ENCODE results near the gene ATL3. TPM values are rescaled to one million over a fixed set of nuclear protein-coding genes. Genes with fewer than 3 reads are reported as not detected.

Gene ATL3
- total RNA-seq, 1 experiment from 2014 or later: 32.3 TPM

DNA sequence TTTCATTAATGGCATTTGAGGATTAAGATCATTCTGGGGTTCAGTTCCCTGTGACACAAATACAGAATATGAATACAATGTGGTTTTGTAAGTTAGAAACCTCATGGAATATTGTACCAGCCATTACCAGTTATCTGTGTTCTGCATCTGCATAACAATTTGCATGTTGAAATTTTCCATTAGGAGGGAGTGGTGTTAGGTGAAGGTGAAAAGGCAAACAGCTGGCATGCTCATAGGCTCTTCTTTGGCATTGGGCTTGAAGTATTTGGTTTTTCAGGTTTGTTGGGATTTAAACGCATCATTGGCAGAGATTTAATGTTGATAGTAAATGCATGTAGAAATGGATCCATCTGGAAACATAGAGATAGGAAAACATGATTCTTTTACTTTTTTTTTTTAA lies 28.7 kb upstream of the ATL3 start (continued):
- TF ChIP-seq, protein P1, sequence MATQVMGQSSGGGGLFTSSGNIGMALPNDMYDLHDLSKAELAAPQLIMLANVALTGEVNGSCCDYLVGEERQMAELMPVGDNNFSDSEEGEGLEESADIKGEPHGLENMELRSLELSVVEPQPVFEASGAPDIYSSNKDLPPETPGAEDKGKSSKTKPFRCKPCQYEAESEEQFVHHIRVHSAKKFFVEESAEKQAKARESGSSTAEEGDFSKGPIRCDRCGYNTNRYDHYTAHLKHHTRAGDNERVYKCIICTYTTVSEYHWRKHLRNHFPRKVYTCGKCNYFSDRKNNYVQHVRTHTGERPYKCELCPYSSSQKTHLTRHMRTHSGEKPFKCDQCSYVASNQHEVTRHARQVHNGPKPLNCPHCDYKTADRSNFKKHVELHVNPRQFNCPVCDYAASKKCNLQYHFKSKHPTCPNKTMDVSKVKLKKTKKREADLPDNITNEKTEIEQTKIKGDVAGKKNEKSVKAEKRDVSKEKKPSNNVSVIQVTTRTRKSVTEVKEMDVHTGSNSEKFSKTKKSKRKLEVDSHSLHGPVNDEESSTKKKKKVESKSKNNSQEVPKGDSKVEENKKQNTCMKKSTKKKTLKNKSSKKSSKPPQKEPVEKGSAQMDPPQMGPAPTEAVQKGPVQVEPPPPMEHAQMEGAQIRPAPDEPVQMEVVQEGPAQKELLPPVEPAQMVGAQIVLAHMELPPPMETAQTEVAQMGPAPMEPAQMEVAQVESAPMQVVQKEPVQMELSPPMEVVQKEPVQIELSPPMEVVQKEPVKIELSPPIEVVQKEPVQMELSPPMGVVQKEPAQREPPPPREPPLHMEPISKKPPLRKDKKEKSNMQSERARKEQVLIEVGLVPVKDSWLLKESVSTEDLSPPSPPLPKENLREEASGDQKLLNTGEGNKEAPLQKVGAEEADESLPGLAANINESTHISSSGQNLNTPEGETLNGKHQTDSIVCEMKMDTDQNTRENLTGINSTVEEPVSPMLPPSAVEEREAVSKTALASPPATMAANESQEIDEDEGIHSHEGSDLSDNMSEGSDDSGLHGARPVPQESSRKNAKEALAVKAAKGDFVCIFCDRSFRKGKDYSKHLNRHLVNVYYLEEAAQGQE (IDR thresholded peaks at IDR 0.05; ENCODE audit: low read depth): no peak
- TF ChIP-seq YY1 (IDR thresholded peaks at IDR 0.05; ENCODE audit: extremely low read depth, insufficient replicate concordance, low read depth, low read length) (no peak), ZFX (IDR thresholded peaks at IDR 0.05) (no peak), EZH2 (IDR thresholded peaks at IDR 0.05) (no peak)

DNA sequence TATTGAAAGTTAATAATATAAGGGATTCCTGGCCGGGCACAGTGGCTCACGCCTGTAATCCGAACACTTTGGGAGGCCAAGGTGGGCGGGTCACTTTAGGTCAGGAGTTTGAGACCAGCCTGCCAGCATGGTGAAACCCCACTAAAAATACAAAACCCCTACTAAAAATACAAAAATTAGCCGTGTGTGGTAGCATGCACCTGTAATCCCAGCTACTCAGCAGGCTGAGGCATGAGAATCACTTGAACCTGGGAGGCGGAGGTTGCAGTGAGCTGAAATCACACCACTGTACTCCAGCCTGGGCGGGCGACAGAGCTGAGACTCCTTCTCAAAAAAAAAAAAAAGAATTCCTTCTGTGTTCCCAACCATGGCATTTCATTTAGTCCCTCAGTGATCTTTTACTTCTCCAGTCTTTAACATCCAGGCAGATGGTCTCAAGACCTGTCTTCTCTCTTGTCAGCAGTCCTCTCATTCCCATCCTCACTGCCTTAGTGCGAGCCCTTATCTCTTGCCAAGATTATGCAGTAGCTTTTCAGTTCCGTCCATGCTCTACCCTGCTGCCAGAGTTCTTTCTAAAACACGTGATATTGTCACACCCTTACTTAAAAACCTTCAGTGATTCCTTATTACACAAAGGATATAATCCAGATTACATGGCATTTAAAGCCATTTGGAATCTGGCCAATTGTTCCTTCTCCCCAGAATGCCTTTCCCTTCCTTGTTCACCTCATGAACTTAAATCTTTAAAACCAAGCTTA lies 28.0 kb upstream of the ATL3 start:
- ChIA-PET CTCF (no interaction called here), POLR2A (interaction anchor here (1.8 kb wide), 1 partner anchor 10 kb away, joined by 6 read pairs; no protein-coding TSS in a partner anchor), RAD21 (ENCODE audit: low non-redundant PET in 1 of 2, low total read pairs in 2 of 2, uncharacterized antibody in 2 of 2, unreplicated experiment in 2 of 2) (no interaction called here)
- Histone ChIP-seq H3K9ac (ENCODE audit: low read length) (no peak overlapping the region), H3K4me3 (replicated peaks in 1 of 2; ENCODE audit: low read depth in 1 of 2, low read length in 2 of 2) (no peak overlapping the region), H3K36me3 (ENCODE audit: control insufficient read depth in 1 of 2, insufficient read depth in 2 of 2, low read length in 2 of 2) (no peaks in the 10 kb centered on the region), H3K4me2 (ENCODE audit: low read length) (no peak overlapping the region), H3K79me2 (ENCODE audit: insufficient read depth, low read length) (peaks cover 60% of the 10 kb centered on the region), H3K9me3 (ENCODE audit: control insufficient read depth in 1 of 2, insufficient read depth in 1 of 2, low read depth in 1 of 2, low read length in 2 of 2) (no peaks in the 10 kb centered on the region), H3K27ac (ENCODE audit: low read depth, low read length) (no peak overlapping the region), H3K27me3 (ENCODE audit: insufficient read depth, low read length) (no peaks in the 10 kb centered on the region), H3K4me1 (ENCODE audit: control insufficient read depth in 1 of 2, insufficient read depth in 2 of 2, low read length in 2 of 2) (peaks cover 0 to 2% of the 10 kb centered on the region in 2 experiments; a peak in 1 of 4 replicates), H4K20me1 (ENCODE audit: insufficient read depth) (0 out of 2 replicates have a peak, but pooled peaks cover 6% of the 10 kb centered on the region), H2AFZ (ENCODE audit: low read depth, low read length, poor library complexity, severe bottlenecking) (no peak overlapping the region), H3K9me2 (ENCODE audit: insufficient read depth) (no peaks in the 10 kb centered on the region)
- no peak for TF ChIP-seq POLR2AphosphoS5 (IDR thresholded peaks at IDR 0.05; ENCODE audit: low read depth, low read length)
- TF ChIP-seq, protein P2, sequence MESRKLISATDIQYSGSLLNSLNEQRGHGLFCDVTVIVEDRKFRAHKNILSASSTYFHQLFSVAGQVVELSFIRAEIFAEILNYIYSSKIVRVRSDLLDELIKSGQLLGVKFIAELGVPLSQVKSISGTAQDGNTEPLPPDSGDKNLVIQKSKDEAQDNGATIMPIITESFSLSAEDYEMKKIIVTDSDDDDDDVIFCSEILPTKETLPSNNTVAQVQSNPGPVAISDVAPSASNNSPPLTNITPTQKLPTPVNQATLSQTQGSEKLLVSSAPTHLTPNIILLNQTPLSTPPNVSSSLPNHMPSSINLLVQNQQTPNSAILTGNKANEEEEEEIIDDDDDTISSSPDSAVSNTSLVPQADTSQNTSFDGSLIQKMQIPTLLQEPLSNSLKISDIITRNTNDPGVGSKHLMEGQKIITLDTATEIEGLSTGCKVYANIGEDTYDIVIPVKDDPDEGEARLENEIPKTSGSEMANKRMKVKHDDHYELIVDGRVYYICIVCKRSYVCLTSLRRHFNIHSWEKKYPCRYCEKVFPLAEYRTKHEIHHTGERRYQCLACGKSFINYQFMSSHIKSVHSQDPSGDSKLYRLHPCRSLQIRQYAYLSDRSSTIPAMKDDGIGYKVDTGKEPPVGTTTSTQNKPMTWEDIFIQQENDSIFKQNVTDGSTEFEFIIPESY (IDR thresholded peaks at IDR 0.05; ENCODE audit: extremely low read depth, insufficient replicate concordance, low read length): no peak
- TF ChIP-seq SP1 (IDR thresholded peaks at IDR 0.05; ENCODE audit: low read depth): no peak
- TF ChIP-seq CBX3 (IDR thresholded peaks at IDR 0.05; ENCODE audit: low read depth): no peak
- no peak for TF ChIP-seq POLR2A (IDR thresholded peaks at IDR 0.05; ENCODE audit: borderline replicate concordance, extremely low read depth, insufficient read depth, insufficient read length)
- TF ChIP-seq TCF7L2 (IDR thresholded peaks at IDR 0.05; ENCODE audit: borderline replicate concordance, extremely low read depth, insufficient read depth, insufficient read length): no peak
- TF ChIP-seq CEBPB (IDR thresholded peaks at IDR 0.05; ENCODE audit: low read depth): no peak
- TF ChIP-seq, protein P3, sequence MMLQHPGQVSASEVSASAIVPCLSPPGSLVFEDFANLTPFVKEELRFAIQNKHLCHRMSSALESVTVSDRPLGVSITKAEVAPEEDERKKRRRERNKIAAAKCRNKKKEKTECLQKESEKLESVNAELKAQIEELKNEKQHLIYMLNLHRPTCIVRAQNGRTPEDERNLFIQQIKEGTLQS (IDR thresholded peaks at IDR 0.05): no peak
- TF ChIP-seq ZNF274 (IDR thresholded peaks at IDR 0.05; ENCODE audit: low read depth, low read length): no peak
- no peak for TF ChIP-seq SIN3A (IDR thresholded peaks at IDR 0.05; ENCODE audit: low read depth)
- no peak for TF ChIP-seq EZH2 (IDR thresholded peaks at IDR 0.05)
- no peak for TF ChIP-seq EZH2phosphoT487 (IDR thresholded peaks at IDR 0.05; ENCODE audit: borderline replicate concordance)
- no peak for TF ChIP-seq EGR1 (IDR thresholded peaks at IDR 0.05; ENCODE audit: low read depth)
- no peak for TF ChIP-seq RAD21 (IDR thresholded peaks at IDR 0.05; ENCODE audit: low read depth)
- no peak for TF ChIP-seq ELF1 (IDR thresholded peaks at IDR 0.05; ENCODE audit: borderline replicate concordance, low read depth)
- TF ChIP-seq, protein P4, sequence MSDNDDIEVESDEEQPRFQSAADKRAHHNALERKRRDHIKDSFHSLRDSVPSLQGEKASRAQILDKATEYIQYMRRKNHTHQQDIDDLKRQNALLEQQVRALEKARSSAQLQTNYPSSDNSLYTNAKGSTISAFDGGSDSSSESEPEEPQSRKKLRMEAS (IDR thresholded peaks at IDR 0.05): no peak
- ATAC-seq (no peak), DNase-seq (ENCODE audit: low read depth, low spot score) (no peak)
- no TSS peak for BruUV-seq (replicated peaks)
- intact Hi-C loops (cut with micrococcal nuclease): no loop called here
